Measurements from ENCODE around the gene SIK1.
"Not testable (repeated sequence)": the region's sequence is repeated elsewhere in the genome, so short reads cannot be mapped to it uniquely, and the experiment has no call there.

SIK1 gene
- total RNA-seq = 0.10 to 8.7 (median 0.63) reads per million in 9 experiments

DNA sequence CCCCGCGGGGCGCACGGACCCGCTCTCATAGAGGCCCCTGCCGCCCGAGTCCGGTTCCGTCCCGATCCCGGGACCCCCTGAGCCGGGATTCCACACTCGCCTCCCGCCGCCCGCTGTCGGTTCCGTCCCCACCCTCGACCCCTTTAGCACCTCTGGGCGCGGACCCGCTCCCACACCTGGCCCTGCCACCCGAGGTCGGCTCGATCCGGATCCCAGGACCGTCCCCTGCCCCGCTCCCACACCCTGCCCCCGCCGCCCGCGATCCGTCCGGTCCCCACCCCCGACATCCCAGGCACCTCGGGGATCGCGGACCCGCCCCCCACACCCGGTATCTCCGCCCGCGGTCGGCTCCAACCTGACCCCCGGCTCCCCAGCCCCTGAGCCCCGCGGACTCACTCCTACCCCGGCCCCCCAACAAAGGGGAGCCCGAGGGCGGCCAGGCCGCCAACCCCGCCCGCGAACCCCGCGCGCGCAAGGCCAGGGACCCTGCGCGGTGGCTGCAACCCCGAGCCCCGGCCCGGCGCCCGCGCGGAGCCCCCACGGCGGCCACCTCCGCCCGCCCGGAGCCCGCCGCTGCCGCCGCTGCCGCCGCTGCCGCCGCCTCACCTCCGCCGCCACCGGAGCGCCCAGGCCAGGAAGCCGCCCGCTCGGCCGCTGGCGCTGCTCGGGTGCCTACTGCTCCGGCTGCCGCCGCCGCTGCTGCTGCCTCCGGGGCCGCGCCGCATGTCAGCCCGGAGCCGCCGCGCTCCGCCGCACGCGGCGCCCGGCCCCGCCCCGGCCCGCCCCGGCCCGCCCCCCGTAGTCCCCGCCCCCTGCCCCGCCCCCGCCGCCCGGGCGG is at the start of gene SIK1:
Gene SIK1 (minus strand): TSS at position 728 of the 838 bp plus-strand sequence. CDS start 953 bp downstream, outside the sequence.
- H3K9me3 Mint-ChIP-seq; H3K4me3 Mint-ChIP-seq; DNase-seq; H3K27ac Mint-ChIP-seq; H3K36me3 Mint-ChIP-seq (ENCODE audit: insufficient read depth); H3K27me3 Mint-ChIP-seq; H3K4me1 Mint-ChIP-seq (ENCODE audit: low read depth in 2 of 2): not testable (repeated sequence)
- ATAC-seq (replicated peaks) = peak; percentile 66

DNA sequence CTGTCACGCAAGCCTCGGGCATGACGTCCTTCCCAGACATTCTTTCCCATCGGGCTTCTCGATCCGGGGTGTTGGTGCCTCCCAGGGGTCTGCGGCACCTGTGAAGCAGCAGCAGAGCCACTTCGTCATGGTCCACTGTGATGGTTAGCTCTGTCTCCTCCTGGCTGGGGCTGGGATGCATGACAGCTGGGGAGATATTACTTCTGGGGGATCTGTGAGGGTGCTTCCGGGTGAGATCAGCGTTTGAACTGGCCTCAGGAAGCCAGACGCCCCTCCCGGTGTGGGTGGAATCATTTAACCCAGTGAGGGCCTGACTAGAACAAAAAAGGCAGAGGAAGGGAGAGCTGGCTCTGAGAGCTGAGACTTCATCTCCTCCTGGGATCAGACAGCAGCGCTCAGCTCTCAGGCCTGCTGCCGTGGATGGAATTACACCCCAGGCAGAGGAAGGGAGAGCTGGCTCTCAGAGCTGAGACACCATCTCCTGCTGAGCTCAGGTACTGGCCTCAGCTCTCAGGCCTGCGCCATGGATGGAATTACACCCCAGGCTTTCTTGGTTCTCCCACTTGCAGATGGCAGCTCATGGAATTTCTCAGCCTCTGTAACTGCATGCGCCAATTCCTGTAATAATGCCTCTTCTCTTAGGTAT is 44.8 kb upstream of the SIK1 start:
- peaks cover 10% of the 10 kb centered on the region for H3K36me3 Mint-ChIP-seq (ENCODE audit: insufficient read depth)
- not testable (repeated sequence) for H3K27ac Mint-ChIP-seq; H3K9me3 Mint-ChIP-seq; DNase-seq; ATAC-seq (replicated peaks); H3K4me1 Mint-ChIP-seq (ENCODE audit: low read depth in 2 of 2); H3K4me3 Mint-ChIP-seq; H3K27me3 Mint-ChIP-seq

DNA sequence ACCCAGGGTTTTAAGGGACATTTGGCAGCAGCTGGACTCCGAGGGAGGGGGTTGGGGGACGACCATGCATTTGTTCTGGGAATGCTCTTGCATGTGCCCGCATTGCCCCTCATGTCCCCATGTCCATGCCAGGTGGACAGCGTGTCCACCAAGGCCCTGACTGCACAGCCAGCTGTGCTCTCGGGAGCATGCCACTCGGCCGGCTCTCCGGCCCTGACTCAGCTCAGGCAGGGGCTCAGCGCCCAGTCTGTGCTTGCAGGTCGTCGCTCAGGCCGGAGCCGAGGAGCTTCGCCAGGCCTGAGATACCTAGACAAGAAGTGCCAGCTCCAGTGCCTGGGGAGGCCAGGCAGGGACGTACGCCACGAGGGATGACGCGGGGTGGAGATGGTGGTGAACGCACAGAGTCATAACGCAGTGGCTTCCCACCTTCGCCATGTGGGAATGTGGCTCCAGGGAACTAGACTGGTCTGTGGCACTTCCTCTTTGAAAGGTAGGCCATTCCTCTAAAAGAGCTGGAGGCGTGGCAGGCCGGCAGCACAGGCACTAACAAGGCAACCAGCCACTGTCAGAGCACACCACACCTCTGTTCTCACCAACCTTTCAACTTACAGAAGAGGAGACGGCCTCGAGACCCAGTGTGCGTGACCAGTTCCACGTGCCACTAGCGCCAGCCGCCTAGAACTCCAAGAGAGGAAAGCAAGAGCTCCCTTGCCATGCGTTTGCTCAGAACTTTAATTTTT is 43.0 kb upstream of the SIK1 start:
- H3K27me3 Mint-ChIP-seq; ATAC-seq (replicated peaks); H3K27ac Mint-ChIP-seq; H3K4me1 Mint-ChIP-seq (ENCODE audit: low read depth in 2 of 2); DNase-seq; H3K4me3 Mint-ChIP-seq; H3K9me3 Mint-ChIP-seq: not testable (repeated sequence)
- H3K36me3 Mint-ChIP-seq (ENCODE audit: insufficient read depth) = peaks cover 10% of the 10 kb centered on the region

DNA sequence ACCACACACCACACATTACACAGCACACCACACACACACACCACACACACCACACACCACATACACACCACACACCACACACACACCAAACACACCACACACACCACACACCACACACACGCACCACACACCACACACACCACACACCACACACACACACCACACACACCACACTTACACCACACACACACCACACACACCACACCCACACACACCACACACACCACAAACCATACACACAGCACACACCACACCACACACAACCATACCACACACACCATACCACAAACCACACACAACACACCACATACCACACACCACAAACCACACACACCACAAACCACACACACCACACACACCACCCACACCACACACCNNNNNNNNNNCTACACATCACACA is 40.9 kb upstream of the SIK1 start:
- Mint-ChIP-seq H3K4me3 (peak overlapping the region in 1 of 2 donors; percentile 33), H3K9me3 (peaks cover 0 to 6% of the 10 kb centered on the region in 2 donors), H3K27ac (peak overlapping the region; percentile 86 to 91), H3K4me1 (ENCODE audit: low read depth in 2 of 2) (peaks cover 0 to 3% of the 10 kb centered on the region in 2 donors), H3K36me3 (ENCODE audit: insufficient read depth) (peaks cover 10% of the 10 kb centered on the region), H3K27me3 (no peaks in the 10 kb centered on the region)
- DNase-seq = peak in 2 of 3 experiments; percentile 0 to 2
- ATAC-seq (replicated peaks) = peak; percentile 36

DNA sequence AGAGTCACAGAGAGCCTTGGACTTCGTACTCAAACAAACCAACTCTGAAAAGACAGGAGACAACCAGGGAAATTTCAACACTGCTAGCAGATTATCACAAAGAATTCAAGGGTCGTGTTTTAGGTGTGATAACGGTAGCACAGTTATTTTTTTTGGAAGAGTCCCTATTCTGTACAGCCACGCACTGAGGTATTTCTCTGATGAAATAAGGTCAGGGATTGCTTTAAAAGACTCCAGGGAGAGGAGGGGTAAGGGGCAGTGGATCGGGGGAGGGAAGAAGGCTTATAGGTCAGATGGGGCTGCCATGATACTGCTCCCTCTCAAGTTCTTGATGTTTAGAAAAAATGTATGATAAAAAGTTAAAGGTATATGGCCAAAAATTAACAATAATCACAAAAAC is 38.2 kb upstream of the SIK1 start:
- H3K36me3 Mint-ChIP-seq (ENCODE audit: insufficient read depth) = peaks cover 10% of the 10 kb centered on the region
- H3K27ac Mint-ChIP-seq; H3K4me1 Mint-ChIP-seq (ENCODE audit: low read depth in 2 of 2); H3K27me3 Mint-ChIP-seq; DNase-seq; H3K9me3 Mint-ChIP-seq; ATAC-seq (replicated peaks); H3K4me3 Mint-ChIP-seq: not testable (repeated sequence)

DNA sequence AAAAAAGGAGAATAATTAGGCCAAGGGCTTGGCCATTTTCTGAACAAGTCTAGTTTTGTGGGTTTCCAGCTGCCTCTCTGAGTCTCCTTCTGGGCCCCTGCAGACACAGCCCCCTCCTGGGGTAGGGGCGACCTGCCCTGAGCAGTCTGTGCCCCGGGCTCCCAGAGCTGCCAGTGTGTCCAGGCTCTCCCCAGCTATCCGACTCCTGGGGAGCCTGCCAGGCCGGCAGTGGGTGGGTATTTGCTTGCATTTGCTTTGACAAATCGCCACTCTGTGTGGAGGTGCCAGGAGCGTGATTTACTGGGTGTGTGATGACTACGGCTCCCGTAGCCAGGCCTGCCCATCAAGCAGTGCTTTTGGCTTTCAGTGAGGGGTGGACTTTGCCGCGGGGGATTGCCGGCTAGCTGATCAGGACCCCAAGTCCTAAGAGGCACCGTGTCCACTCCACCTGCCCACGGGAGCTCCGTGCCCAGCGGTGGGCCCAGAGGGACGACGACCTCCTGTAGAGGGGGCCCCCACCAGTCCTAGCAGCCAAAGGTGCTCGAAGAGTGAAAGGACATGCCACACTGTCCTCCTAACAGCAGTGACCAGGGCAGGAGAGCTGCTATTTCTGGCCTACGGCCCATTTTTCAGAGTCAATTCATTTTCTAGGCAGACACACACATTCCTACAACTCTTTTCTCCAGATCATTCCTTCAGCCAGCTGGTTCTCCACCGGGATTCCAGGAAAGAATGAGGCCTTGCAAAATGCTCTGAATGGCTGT is 36.7 kb upstream of the SIK1 start:
- H3K4me3 Mint-ChIP-seq; H3K27ac Mint-ChIP-seq; ATAC-seq (replicated peaks); H3K27me3 Mint-ChIP-seq; H3K9me3 Mint-ChIP-seq; H3K4me1 Mint-ChIP-seq (ENCODE audit: low read depth in 2 of 2); DNase-seq: not testable (repeated sequence)
- H3K36me3 Mint-ChIP-seq (ENCODE audit: insufficient read depth) = peaks cover 10% of the 10 kb centered on the region

DNA sequence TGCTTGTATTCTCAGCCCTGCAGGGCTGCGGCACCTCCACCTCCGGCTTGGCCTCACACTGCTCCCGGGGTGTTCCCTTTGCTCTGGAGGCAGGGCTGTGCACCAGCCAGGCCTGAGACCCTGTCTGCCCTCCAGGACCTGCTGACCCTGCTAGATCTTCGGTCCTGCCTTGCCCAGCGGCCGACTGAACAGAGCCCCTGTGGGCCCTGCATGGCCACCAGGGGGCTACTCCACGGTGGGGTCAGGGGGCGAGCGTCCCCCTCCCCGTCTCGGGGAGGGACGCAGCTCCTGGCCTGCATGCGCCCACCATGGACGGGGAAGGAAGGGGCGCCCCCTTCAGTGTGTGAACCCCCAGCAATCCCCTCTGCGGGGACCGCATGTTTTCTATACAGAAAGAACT is 36.0 kb upstream of the SIK1 start:
- not testable (repeated sequence) for H3K9me3 Mint-ChIP-seq

DNA sequence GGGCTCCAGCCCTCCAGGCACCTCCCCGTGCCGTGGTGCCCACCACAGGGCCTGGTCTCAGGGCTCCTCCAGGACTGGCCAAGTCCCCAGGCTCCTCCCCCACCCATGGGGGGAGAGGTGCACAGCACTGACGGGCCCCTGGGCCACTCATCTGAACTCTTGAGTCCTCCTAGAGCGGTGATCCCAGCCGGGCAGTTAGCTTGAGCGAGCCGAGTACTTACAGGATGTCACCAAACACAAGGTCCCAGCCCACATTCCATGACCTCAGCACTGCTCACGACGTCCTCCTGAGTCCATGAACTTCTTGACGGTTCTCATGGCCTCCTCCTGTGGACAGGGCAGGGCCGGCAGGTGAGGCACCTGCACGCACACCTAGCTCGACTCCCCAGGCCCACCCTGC is 33.5 kb upstream of the SIK1 start:
- ATAC-seq (replicated peaks); DNase-seq; H3K4me1 Mint-ChIP-seq (ENCODE audit: low read depth in 2 of 2); H3K27ac Mint-ChIP-seq; H3K9me3 Mint-ChIP-seq; H3K36me3 Mint-ChIP-seq (ENCODE audit: insufficient read depth); H3K4me3 Mint-ChIP-seq; H3K27me3 Mint-ChIP-seq: not testable (repeated sequence)

More for the DNA sequence above, 36.0 kb upstream of the SIK1 start:
- not testable (repeated sequence) for H3K36me3 Mint-ChIP-seq (ENCODE audit: insufficient read depth); DNase-seq; ATAC-seq (replicated peaks); H3K4me1 Mint-ChIP-seq (ENCODE audit: low read depth in 2 of 2); H3K27ac Mint-ChIP-seq; H3K27me3 Mint-ChIP-seq; H3K4me3 Mint-ChIP-seq

DNA sequence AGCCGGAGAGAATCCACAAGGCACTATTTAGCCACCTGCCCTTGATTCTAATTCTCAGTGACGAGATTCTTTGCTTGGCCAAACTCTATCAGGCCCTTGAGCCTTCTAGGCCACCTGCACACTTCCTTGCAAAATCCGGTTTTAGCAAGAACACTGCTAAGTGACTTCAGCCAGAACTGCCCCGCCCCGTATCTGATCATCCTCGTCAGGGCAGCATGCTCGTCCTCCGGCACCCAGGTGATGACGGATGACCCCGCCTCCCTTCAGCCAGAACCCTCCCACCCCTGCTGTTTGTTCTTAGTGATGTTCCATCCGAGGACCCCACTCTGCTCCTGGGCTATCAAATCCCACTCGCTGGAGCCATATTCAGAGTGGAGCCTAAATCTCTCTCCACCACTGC is 32.1 kb upstream of the SIK1 start:
- H3K4me1 Mint-ChIP-seq (ENCODE audit: low read depth in 2 of 2); H3K9me3 Mint-ChIP-seq; H3K36me3 Mint-ChIP-seq (ENCODE audit: insufficient read depth); H3K27me3 Mint-ChIP-seq; H3K4me3 Mint-ChIP-seq; H3K27ac Mint-ChIP-seq; DNase-seq; ATAC-seq (replicated peaks): not testable (repeated sequence)

DNA sequence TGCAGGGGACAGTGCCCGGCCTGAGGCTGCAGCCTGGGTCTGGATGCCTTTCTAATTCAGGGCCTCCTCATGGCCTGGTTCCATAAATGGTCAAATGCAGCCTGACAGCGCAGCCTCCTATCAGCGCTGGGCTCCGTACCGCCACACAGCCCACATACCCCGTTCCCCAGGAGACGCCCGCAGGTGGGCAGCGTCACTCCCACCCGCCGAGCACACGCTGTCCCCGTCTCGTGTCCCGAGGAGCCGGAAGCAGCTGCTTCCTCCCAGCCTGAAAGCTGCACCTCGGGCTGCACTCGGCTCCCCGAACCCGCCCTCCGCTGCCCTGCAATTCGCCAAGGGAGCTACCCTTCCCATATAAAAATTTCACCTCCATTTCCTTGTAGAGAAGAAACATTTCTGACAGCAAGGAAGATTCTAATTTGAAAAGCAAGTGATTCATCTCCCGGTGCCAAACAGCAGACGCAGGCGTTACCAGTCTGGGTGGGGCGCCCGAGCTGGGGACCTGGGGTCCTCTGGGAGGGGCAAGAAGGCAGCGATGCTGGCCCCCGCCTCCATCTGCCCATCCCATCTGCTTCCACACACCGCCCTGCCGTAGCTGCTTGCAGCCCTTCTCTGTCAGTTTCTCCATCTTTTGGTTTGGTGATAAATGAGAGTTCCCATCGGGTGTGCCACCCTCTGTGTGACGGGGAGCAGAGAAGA is 29.8 kb upstream of the SIK1 start:
- H3K36me3 Mint-ChIP-seq (ENCODE audit: insufficient read depth); DNase-seq; H3K9me3 Mint-ChIP-seq; H3K4me1 Mint-ChIP-seq (ENCODE audit: low read depth in 2 of 2); H3K27ac Mint-ChIP-seq; H3K4me3 Mint-ChIP-seq; H3K27me3 Mint-ChIP-seq: not testable (repeated sequence)
- peak; percentile 61 for ATAC-seq (replicated peaks)

DNA sequence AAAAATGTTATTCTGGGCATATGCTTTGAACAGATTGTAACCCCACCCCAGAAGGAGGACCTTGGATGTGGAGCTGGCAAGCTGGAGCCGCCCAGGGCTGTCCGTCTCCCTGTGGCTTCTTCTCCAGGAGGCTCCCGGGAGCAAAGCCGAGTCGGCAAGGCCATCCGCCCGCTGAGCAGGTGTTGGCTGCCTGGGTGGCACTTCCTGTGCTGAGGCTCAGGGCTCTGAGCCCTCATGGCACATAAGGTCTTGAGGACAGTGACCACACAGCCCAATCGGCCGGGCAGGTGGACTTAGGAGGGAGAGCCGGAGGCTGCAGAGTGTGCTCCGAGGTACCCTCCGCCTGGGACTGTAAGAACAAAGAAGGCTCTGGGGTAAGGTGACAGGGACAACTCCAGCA is 28.8 kb upstream of the SIK1 start:
- H3K27ac Mint-ChIP-seq; DNase-seq; H3K4me3 Mint-ChIP-seq; H3K27me3 Mint-ChIP-seq; H3K4me1 Mint-ChIP-seq (ENCODE audit: low read depth in 2 of 2); H3K36me3 Mint-ChIP-seq (ENCODE audit: insufficient read depth); ATAC-seq (replicated peaks); H3K9me3 Mint-ChIP-seq: not testable (repeated sequence)

DNA sequence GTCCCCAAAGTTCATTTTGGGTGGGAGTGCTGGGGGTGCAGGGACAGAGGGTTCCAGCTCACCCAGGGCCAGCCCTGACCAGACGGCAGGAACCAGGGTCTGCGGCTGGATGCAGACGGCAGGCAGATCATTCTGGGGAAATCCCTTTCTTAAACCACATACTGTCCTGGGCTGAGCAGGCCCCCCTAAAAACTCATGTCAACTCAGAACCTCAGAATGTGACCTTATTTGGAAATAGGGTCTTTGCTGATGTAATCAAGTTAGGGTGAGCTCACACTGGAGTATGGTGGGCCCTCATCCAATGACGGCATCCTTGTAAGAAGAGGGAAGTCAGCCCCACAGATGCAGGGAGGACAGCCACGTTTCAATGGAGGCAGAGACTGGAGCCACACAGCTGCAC is 27.2 kb upstream of the SIK1 start:
- H3K27me3 Mint-ChIP-seq; H3K4me3 Mint-ChIP-seq; H3K9me3 Mint-ChIP-seq; DNase-seq; H3K4me1 Mint-ChIP-seq (ENCODE audit: low read depth in 2 of 2); H3K27ac Mint-ChIP-seq; H3K36me3 Mint-ChIP-seq (ENCODE audit: insufficient read depth): not testable (repeated sequence)
- ATAC-seq (replicated peaks) = peak; percentile 77

DNA sequence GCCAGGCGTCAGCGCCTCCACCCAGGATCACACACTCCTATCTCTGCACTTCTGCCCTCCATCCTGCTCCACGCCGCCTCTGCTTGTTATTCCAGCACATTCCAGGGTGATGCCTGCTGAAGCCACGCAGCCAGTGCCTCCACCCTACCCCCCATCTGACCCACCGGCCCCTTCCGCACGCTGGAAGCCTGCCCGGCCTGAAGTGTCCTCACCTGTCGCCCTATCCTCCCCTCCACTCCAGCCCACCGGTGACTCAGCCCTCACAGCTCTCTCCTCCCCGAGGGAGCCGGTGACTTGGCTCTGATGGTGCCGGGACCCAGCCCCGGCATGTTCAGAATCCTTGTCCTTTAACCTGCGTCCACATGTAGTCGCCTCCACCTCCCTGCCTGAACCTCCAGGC is 24.9 kb upstream of the SIK1 start:
- H3K36me3 Mint-ChIP-seq (ENCODE audit: insufficient read depth); H3K27me3 Mint-ChIP-seq; DNase-seq; H3K27ac Mint-ChIP-seq; H3K4me1 Mint-ChIP-seq (ENCODE audit: low read depth in 2 of 2); H3K4me3 Mint-ChIP-seq; H3K9me3 Mint-ChIP-seq; ATAC-seq (replicated peaks): not testable (repeated sequence)
